ENCODE measurements around the gene HOXC9.

HOXC9 gene

DNA sequence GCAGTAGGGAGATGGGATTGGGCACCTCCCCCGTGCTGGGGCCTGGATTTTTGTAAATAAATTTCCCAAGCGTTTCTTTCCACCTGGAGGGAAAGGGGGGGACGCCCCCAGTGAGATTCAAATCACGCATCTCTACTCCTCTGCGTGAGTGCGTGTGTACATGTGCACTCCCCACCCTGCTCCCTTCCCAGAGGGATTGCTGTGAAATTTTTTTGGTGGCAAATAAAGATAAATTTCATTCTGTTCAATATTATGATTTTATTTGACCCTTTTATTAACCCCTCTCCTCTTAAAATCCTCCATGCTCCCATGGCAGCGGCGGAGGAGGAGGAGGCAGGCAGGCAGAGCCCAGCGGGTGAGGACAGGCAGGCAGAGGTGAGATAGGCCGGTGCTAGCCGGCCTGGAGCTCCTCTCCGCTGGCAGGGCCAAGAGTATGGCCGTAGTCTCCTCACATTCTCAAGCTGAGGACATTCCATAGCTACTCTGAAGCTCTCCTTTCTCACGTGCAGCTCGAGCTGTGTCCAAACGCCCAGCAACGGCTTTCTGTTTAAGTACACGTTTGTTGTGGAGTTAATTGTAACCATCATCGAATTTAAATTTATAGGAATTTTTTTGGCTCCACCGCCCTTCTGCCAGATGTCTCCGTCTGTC is 23.7 kb upstream of the HOXC9 start (continued):
- TF ChIP-seq, protein P1, sequence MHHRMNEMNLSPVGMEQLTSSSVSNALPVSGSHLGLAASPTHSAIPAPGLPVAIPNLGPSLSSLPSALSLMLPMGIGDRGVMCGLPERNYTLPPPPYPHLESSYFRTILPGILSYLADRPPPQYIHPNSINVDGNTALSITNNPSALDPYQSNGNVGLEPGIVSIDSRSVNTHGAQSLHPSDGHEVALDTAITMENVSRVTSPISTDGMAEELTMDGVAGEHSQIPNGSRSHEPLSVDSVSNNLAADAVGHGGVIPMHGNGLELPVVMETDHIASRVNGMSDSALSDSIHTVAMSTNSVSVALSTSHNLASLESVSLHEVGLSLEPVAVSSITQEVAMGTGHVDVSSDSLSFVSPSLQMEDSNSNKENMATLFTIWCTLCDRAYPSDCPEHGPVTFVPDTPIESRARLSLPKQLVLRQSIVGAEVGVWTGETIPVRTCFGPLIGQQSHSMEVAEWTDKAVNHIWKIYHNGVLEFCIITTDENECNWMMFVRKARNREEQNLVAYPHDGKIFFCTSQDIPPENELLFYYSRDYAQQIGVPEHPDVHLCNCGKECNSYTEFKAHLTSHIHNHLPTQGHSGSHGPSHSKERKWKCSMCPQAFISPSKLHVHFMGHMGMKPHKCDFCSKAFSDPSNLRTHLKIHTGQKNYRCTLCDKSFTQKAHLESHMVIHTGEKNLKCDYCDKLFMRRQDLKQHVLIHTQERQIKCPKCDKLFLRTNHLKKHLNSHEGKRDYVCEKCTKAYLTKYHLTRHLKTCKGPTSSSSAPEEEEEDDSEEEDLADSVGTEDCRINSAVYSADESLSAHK (tag by site-specific recombination; IDR thresholded peaks at IDR 0.05), result 0 out of 2 replicates have a peak, but pooled peaks have one; percentile 19
- TF ChIP-seq ZNF837 (tag by site-specific recombination; IDR thresholded peaks at IDR 0.05) (no peak), MYNN (tag by site-specific recombination; IDR thresholded peaks at IDR 0.05; ENCODE audit: borderline replicate concordance) (no peak), ZNF776 (tag by site-specific recombination; IDR thresholded peaks at IDR 0.05; ENCODE audit: borderline replicate concordance) (no peak), BCL11B (tag by site-specific recombination; IDR thresholded peaks at IDR 0.05; ENCODE audit: low read depth) (no peak), ZNF266 (tag by site-specific recombination; IDR thresholded peaks at IDR 0.05; ENCODE audit: low read depth) (no peak), ZNF132 (tag by site-specific recombination; IDR thresholded peaks at IDR 0.05; ENCODE audit: borderline replicate concordance) (no peak), ZNF510 (tag by site-specific recombination; IDR thresholded peaks at IDR 0.05; ENCODE audit: insufficient replicate concordance) (no peak), ZNF621 (tag by site-specific recombination; IDR thresholded peaks at IDR 0.05) (no peak), ZNF768 (tag by site-specific recombination; IDR thresholded peaks at IDR 0.05) (no peak), ZFP3 (tag by site-specific recombination; IDR thresholded peaks at IDR 0.05; ENCODE audit: low read depth) (no peak), ZNF521 (tag by site-specific recombination; IDR thresholded peaks at IDR 0.05) (no peak), ZNF175 (tag by site-specific recombination; IDR thresholded peaks at IDR 0.05) (no peak), EGR2 (tag by site-specific recombination; IDR thresholded peaks at IDR 0.05; ENCODE audit: low read depth) (no peak), ZXDB (tag by site-specific recombination; IDR thresholded peaks at IDR 0.05) (no peak), ZNF558 (tag by site-specific recombination; IDR thresholded peaks at IDR 0.05) (no peak), MEIS1 (CRISPR knock-in tag; IDR thresholded peaks at IDR 0.05; ENCODE audit: borderline replicate concordance) (no peak), SCRT2 (tag by site-specific recombination; IDR thresholded peaks at IDR 0.05) (no peak), ZNF600 (tag by site-specific recombination; IDR thresholded peaks at IDR 0.05) (peak; percentile 76), ZNF561 (tag by site-specific recombination; IDR thresholded peaks at IDR 0.05; ENCODE audit: borderline replicate concordance) (no peak), KLF1 (tag by site-specific recombination; IDR thresholded peaks at IDR 0.05) (peak; percentile 55; the same call in 1 of the 2 replicates), ZNF658 (tag by site-specific recombination; IDR thresholded peaks at IDR 0.05) (no peak), ZNF138 (tag by site-specific recombination; IDR thresholded peaks at IDR 0.05; ENCODE audit: borderline replicate concordance) (no peak), ZNF426 (tag by site-specific recombination; IDR thresholded peaks at IDR 0.05) (no peak)
- TF ChIP-seq, protein P2, sequence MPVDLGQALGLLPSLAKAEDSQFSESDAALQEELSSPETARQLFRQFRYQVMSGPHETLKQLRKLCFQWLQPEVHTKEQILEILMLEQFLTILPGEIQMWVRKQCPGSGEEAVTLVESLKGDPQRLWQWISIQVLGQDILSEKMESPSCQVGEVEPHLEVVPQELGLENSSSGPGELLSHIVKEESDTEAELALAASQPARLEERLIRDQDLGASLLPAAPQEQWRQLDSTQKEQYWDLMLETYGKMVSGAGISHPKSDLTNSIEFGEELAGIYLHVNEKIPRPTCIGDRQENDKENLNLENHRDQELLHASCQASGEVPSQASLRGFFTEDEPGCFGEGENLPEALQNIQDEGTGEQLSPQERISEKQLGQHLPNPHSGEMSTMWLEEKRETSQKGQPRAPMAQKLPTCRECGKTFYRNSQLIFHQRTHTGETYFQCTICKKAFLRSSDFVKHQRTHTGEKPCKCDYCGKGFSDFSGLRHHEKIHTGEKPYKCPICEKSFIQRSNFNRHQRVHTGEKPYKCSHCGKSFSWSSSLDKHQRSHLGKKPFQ (tag by site-specific recombination; IDR thresholded peaks at IDR 0.05), result 0 out of 2 replicates have a peak, but pooled peaks have one; percentile 8
- TF ChIP-seq, protein P3, sequence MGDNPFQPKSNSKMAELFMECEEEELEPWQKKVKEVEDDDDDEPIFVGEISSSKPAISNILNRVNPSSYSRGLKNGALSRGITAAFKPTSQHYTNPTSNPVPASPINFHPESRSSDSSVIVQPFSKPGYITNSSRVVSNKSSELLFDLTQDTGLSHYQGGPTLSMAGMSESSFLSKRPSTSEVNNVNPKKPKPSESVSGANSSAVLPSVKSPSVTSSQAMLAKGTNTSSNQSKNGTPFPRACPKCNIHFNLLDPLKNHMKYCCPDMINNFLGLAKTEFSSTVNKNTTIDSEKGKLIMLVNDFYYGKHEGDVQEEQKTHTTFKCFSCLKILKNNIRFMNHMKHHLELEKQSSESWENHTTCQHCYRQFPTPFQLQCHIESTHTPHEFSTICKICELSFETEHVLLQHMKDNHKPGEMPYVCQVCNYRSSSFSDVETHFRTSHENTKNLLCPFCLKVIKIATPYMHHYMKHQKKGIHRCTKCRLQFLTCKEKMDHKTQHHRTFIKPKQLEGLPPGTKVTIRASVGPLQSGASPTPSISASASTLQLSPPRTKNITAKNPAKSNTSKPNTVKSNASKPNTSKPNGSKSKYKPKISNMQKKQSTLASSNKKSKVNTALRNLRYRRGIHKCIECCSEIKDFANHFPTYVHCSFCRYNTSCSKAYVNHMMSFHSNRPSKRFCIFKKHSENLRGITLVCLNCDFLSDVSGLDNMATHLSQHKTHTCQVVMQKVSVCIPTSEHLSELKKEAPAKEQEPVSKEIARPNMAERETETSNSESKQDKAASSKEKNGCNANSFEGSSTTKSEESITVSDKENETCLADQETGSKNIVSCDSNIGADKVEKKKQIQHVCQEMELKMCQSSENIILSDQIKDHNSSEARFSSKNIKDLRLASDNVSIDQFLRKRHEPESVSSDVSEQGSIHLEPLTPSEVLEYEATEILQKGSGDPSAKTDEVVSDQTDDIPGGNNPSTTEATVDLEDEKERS (tag by site-specific recombination; IDR thresholded peaks at IDR 0.05), result no peak
- TF ChIP-seq, protein P4, sequence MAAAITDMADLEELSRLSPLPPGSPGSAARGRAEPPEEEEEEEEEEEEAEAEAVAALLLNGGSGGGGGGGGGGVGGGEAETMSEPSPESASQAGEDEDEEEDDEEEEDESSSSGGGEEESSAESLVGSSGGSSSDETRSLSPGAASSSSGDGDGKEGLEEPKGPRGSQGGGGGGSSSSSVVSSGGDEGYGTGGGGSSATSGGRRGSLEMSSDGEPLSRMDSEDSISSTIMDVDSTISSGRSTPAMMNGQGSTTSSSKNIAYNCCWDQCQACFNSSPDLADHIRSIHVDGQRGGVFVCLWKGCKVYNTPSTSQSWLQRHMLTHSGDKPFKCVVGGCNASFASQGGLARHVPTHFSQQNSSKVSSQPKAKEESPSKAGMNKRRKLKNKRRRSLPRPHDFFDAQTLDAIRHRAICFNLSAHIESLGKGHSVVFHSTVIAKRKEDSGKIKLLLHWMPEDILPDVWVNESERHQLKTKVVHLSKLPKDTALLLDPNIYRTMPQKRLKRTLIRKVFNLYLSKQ (tag by site-specific recombination; IDR thresholded peaks at IDR 0.05; ENCODE audit: borderline replicate concordance), result no peak
- TF ChIP-seq, protein P5, sequence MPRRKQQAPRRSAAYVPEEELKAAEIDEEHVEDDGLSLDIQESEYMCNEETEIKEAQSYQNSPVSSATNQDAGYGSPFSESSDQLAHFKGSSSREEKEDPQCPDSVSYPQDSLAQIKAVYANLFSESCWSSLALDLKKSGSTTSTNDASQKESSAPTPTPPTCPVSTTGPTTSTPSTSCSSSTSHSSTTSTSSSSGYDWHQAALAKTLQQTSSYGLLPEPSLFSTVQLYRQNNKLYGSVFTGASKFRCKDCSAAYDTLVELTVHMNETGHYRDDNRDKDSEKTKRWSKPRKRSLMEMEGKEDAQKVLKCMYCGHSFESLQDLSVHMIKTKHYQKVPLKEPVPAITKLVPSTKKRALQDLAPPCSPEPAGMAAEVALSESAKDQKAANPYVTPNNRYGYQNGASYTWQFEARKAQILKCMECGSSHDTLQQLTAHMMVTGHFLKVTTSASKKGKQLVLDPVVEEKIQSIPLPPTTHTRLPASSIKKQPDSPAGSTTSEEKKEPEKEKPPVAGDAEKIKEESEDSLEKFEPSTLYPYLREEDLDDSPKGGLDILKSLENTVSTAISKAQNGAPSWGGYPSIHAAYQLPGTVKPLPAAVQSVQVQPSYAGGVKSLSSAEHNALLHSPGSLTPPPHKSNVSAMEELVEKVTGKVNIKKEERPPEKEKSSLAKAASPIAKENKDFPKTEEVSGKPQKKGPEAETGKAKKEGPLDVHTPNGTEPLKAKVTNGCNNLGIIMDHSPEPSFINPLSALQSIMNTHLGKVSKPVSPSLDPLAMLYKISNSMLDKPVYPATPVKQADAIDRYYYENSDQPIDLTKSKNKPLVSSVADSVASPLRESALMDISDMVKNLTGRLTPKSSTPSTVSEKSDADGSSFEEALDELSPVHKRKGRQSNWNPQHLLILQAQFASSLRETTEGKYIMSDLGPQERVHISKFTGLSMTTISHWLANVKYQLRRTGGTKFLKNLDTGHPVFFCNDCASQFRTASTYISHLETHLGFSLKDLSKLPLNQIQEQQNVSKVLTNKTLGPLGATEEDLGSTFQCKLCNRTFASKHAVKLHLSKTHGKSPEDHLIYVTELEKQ (tag by site-specific recombination; IDR thresholded peaks at IDR 0.05; ENCODE audit: borderline replicate concordance), result no peak

All from HEK293 (cell line).